Measurements from ENCODE around the gene ASB6. TPM values are rescaled to one million over a fixed set of nuclear protein-coding genes. Genes with fewer than 3 reads are reported as not detected.
A peak's percentile ranks its signal among the peaks of the same experiment; 100 is the strongest.

The ASB6 gene
- total RNA-seq, 1 donor from 2014 or later = 9.2 TPM

GRCh38 chr9:129640086-129640870, 1.7 kb downstream of the ASB6 start:
- H3K36me3 ChIP-seq = no peaks in the 10 kb centered on the region
- peaks cover 23% of the 10 kb centered on the region for H4K20me1 ChIP-seq (ENCODE audit: low read depth)
- H3K27ac Mint-ChIP-seq = no peak overlapping the region
- peak overlapping the region; percentile 95 for H3K4me2 ChIP-seq
- H3K79me2 ChIP-seq (ENCODE audit: low read depth) = peaks cover 22% of the 10 kb centered on the region
- H3K27ac ChIP-seq = no peak overlapping the region
- H3K4me1 ChIP-seq = peaks cover 9% of the 10 kb centered on the region
- TF ChIP-seq EZH2 (IDR thresholded peaks at IDR 0.05) = no peak
- no peak for TF ChIP-seq CTCF (IDR thresholded peaks at IDR 0.05)
- TF ChIP-seq EZH2phosphoT487 (IDR thresholded peaks at IDR 0.05) = no peak
- peaks cover 23% of the 10 kb centered on the region for H3F3A ChIP-seq (ENCODE audit: low read depth)
- no peaks in the 10 kb centered on the region for H3K9me3 Mint-ChIP-seq
- H3K9me3 ChIP-seq (ENCODE audit: low read depth) = no peaks in the 10 kb centered on the region
- no peaks in the 10 kb centered on the region for H3K27me3 ChIP-seq
- peak overlapping the region; percentile 96 for H3K4me3 ChIP-seq
- peaks cover 15% of the 10 kb centered on the region for H3K4me1 Mint-ChIP-seq
- H2AFZ ChIP-seq (replicated peaks) = no peak overlapping the region
- peaks cover 8% of the 10 kb centered on the region for H3K36me3 Mint-ChIP-seq
- no peak for DNase-seq (ENCODE audit: low spot score)
- H3K27me3 Mint-ChIP-seq (ENCODE audit: insufficient read depth, low read depth) = peaks cover 6% of the 10 kb centered on the region
- peak overlapping the region; percentile 85 for H3K4me3 Mint-ChIP-seq
- no peak overlapping the region for H3K9ac ChIP-seq

- Mint-ChIP-seq H3K9me3 (no peaks in the 10 kb centered on the region), H3K4me1 (peaks cover 15% of the 10 kb centered on the region), H3K4me3 (peak overlapping the region; percentile 85), H3K27me3 (ENCODE audit: insufficient read depth, low read depth) (peaks cover 6% of the 10 kb centered on the region), H3K27ac (no peak overlapping the region), H3K36me3 (peaks cover 11% of the 10 kb centered on the region)
- no peak overlapping the region for H3K4me3 ChIP-seq
- no peaks in the 10 kb centered on the region for H3K9me3 ChIP-seq (ENCODE audit: low read depth)
- no peak for DNase-seq (ENCODE audit: low spot score)
- H3K4me1 ChIP-seq = peaks cover 9% of the 10 kb centered on the region
- TF ChIP-seq EZH2phosphoT487 (IDR thresholded peaks at IDR 0.05) = no peak
- no peak for TF ChIP-seq CTCF (IDR thresholded peaks at IDR 0.05)
- no peak overlapping the region for H3K9ac ChIP-seq
- no peak overlapping the region for H2AFZ ChIP-seq (replicated peaks)
- peaks cover 22% of the 10 kb centered on the region for H3K79me2 ChIP-seq (ENCODE audit: low read depth)
- H4K20me1 ChIP-seq (ENCODE audit: low read depth) = peaks cover 29% of the 10 kb centered on the region
- H3K27me3 ChIP-seq = no peaks in the 10 kb centered on the region
- no peak overlapping the region for H3K4me2 ChIP-seq
- H3K27ac ChIP-seq = no peak overlapping the region
- H3K36me3 ChIP-seq = no peaks in the 10 kb centered on the region
- H3F3A ChIP-seq (ENCODE audit: low read depth) = peaks cover 23% of the 10 kb centered on the region
These were observed 2.2 kb downstream of the ASB6 start for GRCh38 chr9:129639756-129640085.

GRCh38 chr9:129639034-129639630, 2.8 kb downstream of the ASB6 start:
- Histone ChIP-seq H3K36me3 (no peaks in the 10 kb centered on the region), H3K9me3 (ENCODE audit: low read depth) (no peaks in the 10 kb centered on the region), H4K20me1 (ENCODE audit: low read depth) (peaks cover 32% of the 10 kb centered on the region), H3K4me1 (peaks cover 9% of the 10 kb centered on the region), H2AFZ (replicated peaks) (no peak overlapping the region), H3K4me2 (no peak overlapping the region), H3K4me3 (no peak overlapping the region), H3K27ac (no peak overlapping the region), H3F3A (ENCODE audit: low read depth) (peaks cover 23% of the 10 kb centered on the region), H3K27me3 (no peaks in the 10 kb centered on the region), H3K79me2 (ENCODE audit: low read depth) (peaks cover 22% of the 10 kb centered on the region), H3K9ac (no peak overlapping the region)
- H3K9me3 Mint-ChIP-seq = no peaks in the 10 kb centered on the region
- no peak overlapping the region for H3K4me3 Mint-ChIP-seq
- peaks cover 6% of the 10 kb centered on the region for H3K27me3 Mint-ChIP-seq (ENCODE audit: insufficient read depth, low read depth)
- peaks cover 11% of the 10 kb centered on the region for H3K36me3 Mint-ChIP-seq
- no peak for TF ChIP-seq EZH2phosphoT487 (IDR thresholded peaks at IDR 0.05)
- no peak for TF ChIP-seq CTCF (IDR thresholded peaks at IDR 0.05)
- no peak for TF ChIP-seq EZH2 (IDR thresholded peaks at IDR 0.05)
- H3K4me1 Mint-ChIP-seq = peaks cover 15% of the 10 kb centered on the region
- no peak overlapping the region for H3K27ac Mint-ChIP-seq
- no peak for DNase-seq (ENCODE audit: low spot score)

Measured in neural progenitor cell (in vitro differentiated cells).